Panc1 (cell line): Measurements from ENCODE around the gene CCBE1. TPM values are rescaled to one million over a fixed set of nuclear protein-coding genes. Genes with fewer than 3 reads are reported as not detected.

Experiments
- ATAC-seq: fragments of 200-7000 bp; cut with Tn5 transposase; 2 replicates; pipeline ENCODE4 v1.9.1; 2020; ENCODE audit warnings: mild to moderate bottlenecking, moderate library complexity
- BruUV-seq: library from RNA; stranded (reverse); fragments of 400-500 nt; replicated peaks from 2 replicates; lab custom pipeline; 2021; lab: Mats Ljungman, UMichigan
- CTCF ChIA-PET: fragments of 300-600 bp; sonication (Branson Sonifier 250); formaldehyde crosslinking; loops from one replicate; lab custom pipeline; 2022; ENCODE audit warnings: antibody characterized with exemption; lab: Charles Lee
- POLR2A ChIA-PET: fragments of 300-600 bp; sonication (Branson Sonifier 250); formaldehyde crosslinking; loops from one replicate; lab custom pipeline; 2022; ENCODE audit warnings: antibody characterized with exemption; lab: Charles Lee
- DNase-seq: peaks from one replicate; pipeline ENCODE4 v3.0.0-alpha.2; 2010; ENCODE audit warnings: low read depth, low spot score
- H3K27ac ChIP-seq: 2 replicates; pipeline ENCODE4 v1.5.1; 2011; ENCODE audit warnings: mild to moderate bottlenecking, low read length, inconsistent platforms
- H3K27me3 ChIP-seq: fragments of 200-500 bp; sonication (Bioruptor generic); 2 replicates; pipeline ENCODE4 v1.6.0; 2014; ENCODE audit warnings: low read length, inconsistent platforms; ENCODE audit not compliant: control insufficient read depth, insufficient read depth
- H3K36me3 ChIP-seq: fragments of 200-500 bp; sonication (Bioruptor generic); 2 replicates; pipeline ENCODE4 v1.5.1; 2014; ENCODE audit warnings: inconsistent platforms, mild to moderate bottlenecking, low read length, moderate library complexity; ENCODE audit not compliant: control insufficient read depth, insufficient read depth
- H3K4me1 ChIP-seq: 2 replicates; pipeline ENCODE4 v1.5.1; 2011; ENCODE audit warnings: inconsistent platforms, mild to moderate bottlenecking, low read length, moderate library complexity; ENCODE audit not compliant: control insufficient read depth, insufficient read depth
- H3K4me3 ChIP-seq, 2 experiments: 2 replicates each; pipeline ENCODE4 v1.5.1; 2011 to 2012; ENCODE audit warnings: low read depth in 2 of 2, low read length in 2 of 2, mild to moderate bottlenecking in 2 of 2, inconsistent platforms in 1 of 2, moderate library complexity in 1 of 2
- H3K9me3 ChIP-seq: fragments of 200-500 bp; sonication (Bioruptor generic); 2 replicates; pipeline ENCODE4 v1.5.1; 2014; ENCODE audit warnings: low read depth, mild to moderate bottlenecking, inconsistent platforms, low read length, moderate library complexity; ENCODE audit not compliant: control insufficient read depth, insufficient read depth
- POLR2AphosphoS5 ChIP-seq: IDR thresholded peaks from 2 replicates; pipeline ENCODE4 v1.6.1; 2012; ENCODE audit warnings: mild to moderate bottlenecking, low read depth, low read length, moderate library complexity
- SIN3A ChIP-seq: IDR thresholded peaks from 2 replicates; pipeline ENCODE4 v1.6.1; 2012; ENCODE audit warnings: low read depth, mild to moderate bottlenecking, low read length, moderate library complexity, borderline replicate concordance; ENCODE audit not compliant: insufficient read depth
- TCF7L2 ChIP-seq: IDR thresholded peaks from 2 replicates; pipeline ENCODE4 v1.6.1; 2011; ENCODE audit warnings: mild to moderate bottlenecking, low read depth, low read length, inconsistent platforms
- in situ Hi-C: cut with HindIII; loops from 2 replicates; pipeline ENCODE4 v1.10.0; 2016; ENCODE audit warnings: low sequenced_read_pairs, low pct_unique_long_range_greater_than_20kb
- intact Hi-C: fragments of 100-400 bp; cut with micrococcal nuclease; formaldehyde crosslinking; loops from one replicate; pipeline ENCODE4 v1.10.0; 2022; ENCODE audit not compliant: unreplicated experiment
- total RNA-seq: library from RNA; stranded (reverse); gene quantifications from one replicate; pipeline ENCODE4 v1.2.1, GENCODE V29; 2021; ENCODE audit not compliant: unreplicated experiment
- TF ChIP-seq, protein P1 (sequence below): fragments of 450-650 bp; IDR thresholded peaks from 2 replicates; pipeline ENCODE4 v1.5.1; 2017; ENCODE audit warnings: mild to moderate bottlenecking
- TF ChIP-seq, protein P2 (sequence below), 2 experiments: IDR thresholded peaks; 2 replicates each; pipeline ENCODE4 v1.6.1; 2011 to 2012; ENCODE audit warnings: low read depth in 2 of 2, control low read depth in 1 of 2, low read length in 1 of 2, mild to moderate bottlenecking in 1 of 2, moderate library complexity in 1 of 2; ENCODE audit not compliant: insufficient read depth in 1 of 2

The CCBE1 gene
- total RNA-seq, 1 experiment from 2014 or later = 0.13 TPM

DNA sequence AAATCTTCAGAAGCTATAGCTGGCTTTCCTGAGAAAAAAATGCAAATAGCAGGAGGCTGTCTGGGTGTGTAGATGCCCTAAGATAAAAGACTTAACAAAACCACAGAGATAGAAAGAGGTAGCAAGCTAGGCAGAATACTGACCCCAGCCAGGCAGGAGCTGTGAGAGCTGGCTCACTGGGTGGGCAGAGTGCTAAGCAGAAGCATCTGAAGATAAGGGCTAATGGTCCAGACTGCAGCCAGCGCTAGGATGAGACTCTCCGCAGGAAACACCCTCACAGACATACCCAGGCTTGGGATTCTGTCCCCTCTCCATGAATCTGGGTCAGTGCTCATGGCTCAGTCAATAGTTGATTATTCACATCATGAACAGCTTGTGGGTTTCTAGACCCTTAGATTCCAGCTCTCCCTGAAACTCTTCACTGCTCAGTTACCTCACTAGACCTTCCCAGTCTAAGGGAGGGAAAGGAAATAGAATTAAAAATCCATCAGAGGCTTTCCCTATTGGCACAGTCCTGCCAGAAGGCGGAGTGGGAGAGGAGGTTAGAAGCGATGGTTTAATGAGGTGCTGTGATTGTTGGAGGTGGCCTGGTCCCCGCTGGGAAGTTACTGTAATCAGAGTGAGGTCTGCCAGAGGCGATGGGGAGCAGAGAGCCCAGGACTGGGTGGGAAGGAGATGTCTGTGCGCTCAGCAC lies 21.4 kb upstream of the CCBE1 start:
- TF ChIP-seq SIN3A (no peak), POLR2AphosphoS5 (no peak), TCF7L2 (no peak)
- TF ChIP-seq, protein P1, sequence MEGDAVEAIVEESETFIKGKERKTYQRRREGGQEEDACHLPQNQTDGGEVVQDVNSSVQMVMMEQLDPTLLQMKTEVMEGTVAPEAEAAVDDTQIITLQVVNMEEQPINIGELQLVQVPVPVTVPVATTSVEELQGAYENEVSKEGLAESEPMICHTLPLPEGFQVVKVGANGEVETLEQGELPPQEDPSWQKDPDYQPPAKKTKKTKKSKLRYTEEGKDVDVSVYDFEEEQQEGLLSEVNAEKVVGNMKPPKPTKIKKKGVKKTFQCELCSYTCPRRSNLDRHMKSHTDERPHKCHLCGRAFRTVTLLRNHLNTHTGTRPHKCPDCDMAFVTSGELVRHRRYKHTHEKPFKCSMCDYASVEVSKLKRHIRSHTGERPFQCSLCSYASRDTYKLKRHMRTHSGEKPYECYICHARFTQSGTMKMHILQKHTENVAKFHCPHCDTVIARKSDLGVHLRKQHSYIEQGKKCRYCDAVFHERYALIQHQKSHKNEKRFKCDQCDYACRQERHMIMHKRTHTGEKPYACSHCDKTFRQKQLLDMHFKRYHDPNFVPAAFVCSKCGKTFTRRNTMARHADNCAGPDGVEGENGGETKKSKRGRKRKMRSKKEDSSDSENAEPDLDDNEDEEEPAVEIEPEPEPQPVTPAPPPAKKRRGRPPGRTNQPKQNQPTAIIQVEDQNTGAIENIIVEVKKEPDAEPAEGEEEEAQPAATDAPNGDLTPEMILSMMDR = no peak
- TF ChIP-seq, protein P2, sequence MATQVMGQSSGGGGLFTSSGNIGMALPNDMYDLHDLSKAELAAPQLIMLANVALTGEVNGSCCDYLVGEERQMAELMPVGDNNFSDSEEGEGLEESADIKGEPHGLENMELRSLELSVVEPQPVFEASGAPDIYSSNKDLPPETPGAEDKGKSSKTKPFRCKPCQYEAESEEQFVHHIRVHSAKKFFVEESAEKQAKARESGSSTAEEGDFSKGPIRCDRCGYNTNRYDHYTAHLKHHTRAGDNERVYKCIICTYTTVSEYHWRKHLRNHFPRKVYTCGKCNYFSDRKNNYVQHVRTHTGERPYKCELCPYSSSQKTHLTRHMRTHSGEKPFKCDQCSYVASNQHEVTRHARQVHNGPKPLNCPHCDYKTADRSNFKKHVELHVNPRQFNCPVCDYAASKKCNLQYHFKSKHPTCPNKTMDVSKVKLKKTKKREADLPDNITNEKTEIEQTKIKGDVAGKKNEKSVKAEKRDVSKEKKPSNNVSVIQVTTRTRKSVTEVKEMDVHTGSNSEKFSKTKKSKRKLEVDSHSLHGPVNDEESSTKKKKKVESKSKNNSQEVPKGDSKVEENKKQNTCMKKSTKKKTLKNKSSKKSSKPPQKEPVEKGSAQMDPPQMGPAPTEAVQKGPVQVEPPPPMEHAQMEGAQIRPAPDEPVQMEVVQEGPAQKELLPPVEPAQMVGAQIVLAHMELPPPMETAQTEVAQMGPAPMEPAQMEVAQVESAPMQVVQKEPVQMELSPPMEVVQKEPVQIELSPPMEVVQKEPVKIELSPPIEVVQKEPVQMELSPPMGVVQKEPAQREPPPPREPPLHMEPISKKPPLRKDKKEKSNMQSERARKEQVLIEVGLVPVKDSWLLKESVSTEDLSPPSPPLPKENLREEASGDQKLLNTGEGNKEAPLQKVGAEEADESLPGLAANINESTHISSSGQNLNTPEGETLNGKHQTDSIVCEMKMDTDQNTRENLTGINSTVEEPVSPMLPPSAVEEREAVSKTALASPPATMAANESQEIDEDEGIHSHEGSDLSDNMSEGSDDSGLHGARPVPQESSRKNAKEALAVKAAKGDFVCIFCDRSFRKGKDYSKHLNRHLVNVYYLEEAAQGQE (IDR thresholded peaks at IDR 0.05; ENCODE audit: insufficient read depth in 1 of 2, low read depth in 2 of 2, low read length in 1 of 2) = no peak
- POLR2A ChIA-PET = no interaction called here
- Histone ChIP-seq H3K4me3 (no peak overlapping the region), H3K36me3 (no peaks in the 10 kb centered on the region), H3K27me3 (no peaks in the 10 kb centered on the region), H3K27ac (no peak overlapping the region), H3K4me1 (no peaks in the 10 kb centered on the region), H3K9me3 (no peaks in the 10 kb centered on the region)
- CTCF ChIA-PET = no interaction called here
- ATAC-seq (no peak), DNase-seq (no peak)
- intact Hi-C loops (no loop called here), in situ Hi-C loops (no loop called here)
- no TSS peak for BruUV-seq

DNA sequence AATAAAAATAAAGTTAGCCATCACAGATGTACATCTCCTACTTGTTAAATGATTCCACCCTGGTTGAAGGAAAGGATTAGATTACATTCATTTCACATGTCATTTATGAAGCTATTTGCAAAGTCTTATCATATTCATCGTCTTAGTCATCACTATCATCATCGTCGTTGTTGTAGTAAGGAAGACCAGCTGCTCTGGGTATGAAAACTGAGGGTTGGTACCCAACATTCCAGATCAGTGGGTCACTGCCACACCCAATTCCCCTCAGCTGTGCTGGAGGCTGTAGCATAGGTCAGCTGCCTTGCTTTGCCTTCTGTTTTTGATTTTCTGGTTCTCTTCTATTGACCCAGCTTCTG lies 20.9 kb upstream of the CCBE1 start:
- CTCF ChIA-PET = no interaction called here

More for the DNA sequence above, 20.9 kb upstream of the CCBE1 start:
- in situ Hi-C loops = no loop called here
- H3K4me3 ChIP-seq = no peak overlapping the region
- no peaks in the 10 kb centered on the region for H3K27me3 ChIP-seq
- DNase-seq (no peak), ATAC-seq (no peak)
- H3K9me3 ChIP-seq = no peaks in the 10 kb centered on the region
- TF ChIP-seq SIN3A (no peak), POLR2AphosphoS5 (no peak), TCF7L2 (no peak)
- TF ChIP-seq, protein P1 = no peak
- TF ChIP-seq, protein P2 (IDR thresholded peaks at IDR 0.05; ENCODE audit: insufficient read depth in 1 of 2, low read depth in 2 of 2, low read length in 1 of 2) = no peak
- POLR2A ChIA-PET = no interaction called here
- no peaks in the 10 kb centered on the region for H3K4me1 ChIP-seq
- H3K36me3 ChIP-seq = no peaks in the 10 kb centered on the region
- intact Hi-C loops = no loop called here
- no peak overlapping the region for H3K27ac ChIP-seq
- BruUV-seq = no TSS peak
